Activated CD8-positive, alpha-beta T cell treated with anti-CD3 and anti-CD28 coated beads, Interleukin-2, amount 10 ng/mL, durations not matched to agents 7 days and 5 days (primary cell): Measurements from ENCODE around the gene RPRD2. TPM values are rescaled to one million over a fixed set of nuclear protein-coding genes. Genes with fewer than 3 reads are reported as not detected.
"Not testable (repeated sequence)": the region's sequence is repeated elsewhere in the genome, so short reads cannot be mapped to it uniquely, and the experiment has no call there.

Source experiments
- ATAC-seq: fragments of 150-1000 bp; cut with Tn5 transposase; one replicate; pipeline ENCODE4 v1.10.0; 2021; ENCODE audit warnings: moderate library complexity
- CTCF ChIA-PET: fragments of 350-600 bp; sonication (Branson Sonifier 250); formaldehyde crosslinking; loops from one replicate; lab custom pipeline; 2021; ENCODE audit warnings: antibody characterized with exemption; lab: Charles Lee
- POLR2A ChIA-PET: fragments of 350-600 bp; sonication (Branson Sonifier 250); formaldehyde crosslinking; loops from one replicate; lab custom pipeline; 2021; ENCODE audit warnings: antibody characterized with exemption; lab: Charles Lee
- DNase-seq: peaks from one replicate; pipeline ENCODE4 v3.0.0-alpha.2; 2020
- H3K27ac Mint-ChIP-seq: one replicate; pipeline ENCODE4 v1.8.0; 2021; ENCODE audit warnings: mild to moderate bottlenecking, mixed read lengths
- H3K27me3 Mint-ChIP-seq: one replicate; pipeline ENCODE4 v1.8.0; 2021; ENCODE audit warnings: low read depth, mixed read lengths
- H3K36me3 Mint-ChIP-seq: one replicate; pipeline ENCODE4 v1.8.0; 2021; ENCODE audit warnings: low read depth, mixed read lengths
- H3K4me1 Mint-ChIP-seq: one replicate; pipeline ENCODE4 v1.8.0; 2021; ENCODE audit warnings: low read depth, mixed read lengths
- H3K4me3 Mint-ChIP-seq: one replicate; pipeline ENCODE4 v1.8.0; 2021; ENCODE audit warnings: mild to moderate bottlenecking, mixed read lengths
- H3K9me3 Mint-ChIP-seq: one replicate; pipeline ENCODE4 v1.8.0; 2022; ENCODE audit warnings: mixed read lengths; ENCODE audit not compliant: insufficient read depth
- total RNA-seq, 2 experiments: library from RNA; stranded (reverse); gene quantifications; one replicate each; pipeline ENCODE4 v1.2.3, GENCODE V29; 2021

Gene RPRD2
- 10 to 100 TPM; 29.5 to 32.5 TPM for total RNA-seq

DNA sequence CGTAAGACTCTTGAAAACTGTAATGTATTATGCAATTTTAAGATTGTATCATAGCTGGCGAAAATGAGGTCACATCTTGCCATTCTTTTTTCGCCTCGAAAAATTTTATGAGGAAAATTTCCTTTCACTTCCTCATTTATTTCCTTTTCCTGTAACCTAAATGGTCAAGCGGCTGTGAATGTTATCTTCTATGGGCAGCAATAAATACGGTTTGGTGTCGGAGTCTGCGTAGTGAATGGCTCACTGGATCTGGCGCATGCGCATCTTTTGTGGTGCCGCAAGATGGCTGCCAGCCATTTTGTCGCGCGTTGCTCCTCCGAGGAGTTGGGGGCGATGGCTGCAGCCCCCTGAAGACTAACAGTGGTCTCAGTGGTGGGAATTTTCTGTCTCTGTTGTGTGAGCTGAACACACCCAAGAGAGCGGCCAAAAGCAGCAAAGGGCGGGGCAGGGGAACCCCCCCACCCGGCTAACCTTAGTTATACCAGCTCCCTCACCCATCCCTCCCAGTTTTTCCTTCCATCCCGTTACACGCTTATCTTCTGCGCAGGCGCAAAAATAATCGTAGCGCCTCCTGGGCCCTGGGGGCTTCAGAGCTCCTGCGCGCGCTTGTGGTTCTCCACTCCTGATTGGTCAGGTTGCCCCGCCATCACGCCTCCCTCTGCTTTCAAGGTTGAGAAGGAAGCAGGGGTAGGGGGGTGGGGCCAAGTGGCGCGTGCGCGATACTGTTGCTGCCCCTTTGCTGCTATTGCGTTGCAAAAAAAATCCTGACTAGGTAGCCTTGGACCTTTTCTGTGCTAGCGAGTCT is at the start of gene RPRD2:
Gene RPRD2 (plus strand): TSS at position 722 of the 805 bp plus-strand sequence. CDS start 568 bp downstream, outside the sequence.
- ChIA-PET POLR2A (interaction anchor here (0.6 to 2.1 kb wide), 18 partner anchors 8 to 794 kb away, joined by 3 to 12 read pairs (median 4); partner anchors contain the start of genes APH1A, ENSA and MCL1), CTCF (interaction anchor here (0.8 to 2.0 kb wide), 7 partner anchors 11 to 793 kb away, joined by 3 to 8 read pairs (median 3); partner anchors contain the start of gene TNFAIP8L2)
- Mint-ChIP-seq H3K4me3 (peak within 1 kb of the TSS; percentile 96), H3K27me3 (no peaks in the 10 kb centered on the region), H3K36me3 (peaks cover 27% of the 10 kb centered on the region), H3K4me1 (peaks cover 18% of the 10 kb centered on the region), H3K27ac (peak within 1 kb of the TSS; percentile 97), H3K9me3 (no peaks in the 10 kb centered on the region)
- ATAC-seq: peak; percentile 96
- DNase-seq: peak; percentile 100

- ATAC-seq, H3K4me1 Mint-ChIP-seq, DNase-seq, H3K4me3 Mint-ChIP-seq, H3K36me3 Mint-ChIP-seq, POLR2A ChIA-PET, H3K27ac Mint-ChIP-seq, H3K27me3 Mint-ChIP-seq, H3K9me3 Mint-ChIP-seq: not testable (repeated sequence)
- CTCF ChIA-PET: interaction anchor here (0.5 kb wide), 1 partner anchor 10 kb away, joined by 3 read pairs; no protein-coding TSS in a partner anchor
Measured at GRCh38 chr1:150314691-150315090, 49.3 kb upstream of the RPRD2 start.

- Mint-ChIP-seq H3K9me3 (no peaks in the 10 kb centered on the region), H3K36me3 (peaks cover 28% of the 10 kb centered on the region), H3K4me1 (peaks cover 27% of the 10 kb centered on the region), H3K4me3 (peak overlapping the region; percentile 100), H3K27ac (peak overlapping the region; percentile 100), H3K27me3 (no peaks in the 10 kb centered on the region)
- ChIA-PET POLR2A (interaction anchor here (0.6 to 0.7 kb wide), 2 partner anchors 30 to 112 kb away, joined by 3 read pairs; no protein-coding TSS in a partner anchor), CTCF (no interaction called here)
- ATAC-seq: no peak
- no peak for DNase-seq
Measured at GRCh38 chr1:150320667-150320978, 43.3 kb upstream of the RPRD2 start.

DNA sequence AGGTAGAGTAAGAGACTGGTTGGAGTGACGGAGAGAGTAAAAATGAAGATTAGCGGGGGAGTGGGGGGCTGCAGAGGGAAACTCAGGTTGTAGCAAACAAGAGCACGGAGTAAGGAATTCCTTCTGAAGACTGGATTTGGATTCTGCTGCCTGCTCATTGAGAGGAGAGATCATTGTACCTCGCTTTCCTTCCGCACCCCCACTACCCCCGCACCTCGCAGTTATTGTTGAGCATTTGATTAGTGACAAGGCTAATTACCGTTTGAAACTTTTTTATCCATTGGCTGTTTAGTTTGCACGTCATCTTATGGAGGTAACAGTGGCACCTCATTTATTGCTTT is 42.2 kb upstream of the RPRD2 start:
- Mint-ChIP-seq H3K27me3 (no peaks in the 10 kb centered on the region), H3K4me1 (peaks cover 32% of the 10 kb centered on the region), H3K27ac (peak overlapping the region; percentile 100), H3K36me3 (peaks cover 39% of the 10 kb centered on the region), H3K4me3 (peak overlapping the region; percentile 100), H3K9me3 (no peaks in the 10 kb centered on the region)
- CTCF ChIA-PET: interaction anchor here (2.6 kb wide), 1 partner anchor 66 kb away, joined by 22 read pairs; no protein-coding TSS in a partner anchor
- ATAC-seq (peak; percentile 4), DNase-seq (peak; percentile 22)
- POLR2A ChIA-PET: interaction anchor here (0.6 kb wide), 1 partner anchor 117 kb away, joined by 4 read pairs; no protein-coding TSS in a partner anchor

DNA sequence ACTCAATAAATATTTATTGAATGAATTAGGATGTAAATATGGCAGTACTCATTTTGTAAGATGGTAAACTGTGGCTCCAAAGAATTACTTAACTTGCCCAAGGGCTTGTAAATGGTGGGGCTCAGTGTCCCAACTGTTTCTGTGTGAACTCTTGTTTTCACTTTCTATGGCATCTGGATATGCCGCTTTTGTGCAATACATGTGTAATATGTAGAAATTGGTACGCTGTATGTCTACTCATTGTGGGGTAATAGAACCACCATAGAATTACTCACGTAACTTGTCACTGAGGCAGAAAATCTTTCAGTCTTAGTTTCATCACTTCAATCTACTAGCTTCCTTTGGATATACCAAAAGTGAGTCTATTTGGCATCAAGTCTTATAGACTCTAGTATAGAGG is 41.6 kb upstream of the RPRD2 start:
- POLR2A ChIA-PET: interaction anchor here (0.8 to 1.1 kb wide), 2 partner anchors 17 to 42 kb away, joined by 3 to 4 read pairs; partner anchors contain the start of gene RPRD2
- Mint-ChIP-seq H3K4me1 (peaks cover 32% of the 10 kb centered on the region), H3K9me3 (no peaks in the 10 kb centered on the region), H3K27ac (peak overlapping the region; percentile 100), H3K36me3 (peaks cover 42% of the 10 kb centered on the region), H3K4me3 (peak overlapping the region; percentile 100), H3K27me3 (no peaks in the 10 kb centered on the region)
- CTCF ChIA-PET: interaction anchor here (2.6 kb wide), 1 partner anchor 66 kb away, joined by 22 read pairs; no protein-coding TSS in a partner anchor
- DNase-seq: no peak
- ATAC-seq: no peak

- no peak overlapping the region for H3K27ac Mint-ChIP-seq
- ATAC-seq (no peak), DNase-seq (no peak)
- no peaks in the 10 kb centered on the region for H3K27me3 Mint-ChIP-seq
- ChIA-PET CTCF (interaction anchor here (1.4 kb wide), 1 partner anchor 9 kb away, joined by 4 read pairs; no protein-coding TSS in a partner anchor), POLR2A (no interaction called here)
- H3K4me3 Mint-ChIP-seq: no peak overlapping the region
- peaks cover 2% of the 10 kb centered on the region for H3K4me1 Mint-ChIP-seq
- no peaks in the 10 kb centered on the region for H3K9me3 Mint-ChIP-seq
- peaks cover 60% of the 10 kb centered on the region for H3K36me3 Mint-ChIP-seq
Measured at GRCh38 chr1:150332651-150333290, 31.2 kb upstream of the RPRD2 start.

DNA sequence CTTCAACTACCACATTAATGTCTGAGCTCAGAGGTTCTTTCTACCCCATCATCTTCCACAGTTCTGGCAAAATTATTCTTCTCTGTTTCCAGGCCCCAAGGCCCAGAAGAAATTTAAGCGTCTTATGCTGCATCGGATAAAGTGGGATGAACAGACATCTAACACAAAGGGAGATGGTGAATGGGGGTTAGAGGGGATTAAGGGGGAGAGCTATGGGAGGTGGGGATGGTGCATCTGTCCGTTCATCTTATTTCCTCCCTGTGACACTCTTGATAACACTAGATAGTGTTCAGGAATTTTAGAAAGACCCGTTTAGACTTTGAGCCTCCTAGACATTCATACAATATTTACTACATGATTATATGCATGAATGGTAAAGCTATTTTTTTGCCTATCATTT is 17.6 kb upstream of the RPRD2 start:
- ChIA-PET POLR2A (interaction anchor here (1.3 kb wide), 1 partner anchor 17 kb away, joined by 4 read pairs; the partner anchor contains the start of gene RPRD2), CTCF (interaction anchor here (0.9 to 1.4 kb wide), 2 partner anchors 49 to 60 kb away, joined by 3 read pairs; no protein-coding TSS in a partner anchor)
- no peak overlapping the region for H3K4me3 Mint-ChIP-seq
- no peaks in the 10 kb centered on the region for H3K27me3 Mint-ChIP-seq
- peaks cover 56% of the 10 kb centered on the region for H3K36me3 Mint-ChIP-seq
- H3K27ac Mint-ChIP-seq: no peak overlapping the region
- H3K9me3 Mint-ChIP-seq: no peaks in the 10 kb centered on the region
- ATAC-seq (no peak), DNase-seq (no peak)
- no peaks in the 10 kb centered on the region for H3K4me1 Mint-ChIP-seq

GRCh38 chr1:150352866-150353265 is 11.1 kb upstream of the RPRD2 start:
- no peak overlapping the region for H3K4me3 Mint-ChIP-seq
- H3K27ac Mint-ChIP-seq: no peak overlapping the region
- POLR2A ChIA-PET: no interaction called here
- no peaks in the 10 kb centered on the region for H3K9me3 Mint-ChIP-seq
- H3K36me3 Mint-ChIP-seq: peaks cover 43% of the 10 kb centered on the region
- ATAC-seq (no peak), DNase-seq (no peak)
- H3K27me3 Mint-ChIP-seq: no peaks in the 10 kb centered on the region
- CTCF ChIA-PET: no interaction called here
- H3K4me1 Mint-ChIP-seq: no peaks in the 10 kb centered on the region

DNA sequence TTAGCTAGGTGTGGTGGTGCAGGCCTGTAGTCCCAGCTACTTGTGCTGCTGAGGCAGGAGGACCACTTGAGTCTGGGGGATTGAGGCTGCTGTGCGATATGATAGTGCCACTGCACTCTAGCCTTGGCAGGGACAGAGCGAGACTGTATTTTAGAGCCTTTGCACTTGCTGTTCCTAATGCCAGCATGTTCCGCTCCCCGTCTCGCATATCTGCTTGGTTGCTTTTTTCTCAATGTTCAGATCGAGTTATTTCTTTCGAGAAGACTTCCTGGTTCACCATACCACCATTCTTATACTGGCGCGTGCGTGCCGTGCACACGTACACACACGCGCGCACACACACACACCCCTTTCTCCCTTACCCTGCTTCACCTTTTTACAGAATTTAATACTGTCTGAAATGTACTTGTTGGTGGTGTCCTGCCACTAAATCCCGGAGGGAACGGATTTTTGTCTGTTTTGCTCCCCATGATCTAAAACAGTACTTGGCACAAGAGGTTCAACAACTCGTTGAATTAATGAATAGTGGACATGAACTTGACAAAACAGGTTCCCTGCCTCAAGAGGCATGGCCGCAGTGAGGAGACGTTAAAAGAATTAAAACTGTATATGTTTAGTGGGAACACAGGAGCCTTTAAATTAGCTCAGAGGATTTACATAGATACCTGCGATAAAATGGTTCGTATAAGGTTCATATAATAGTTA is 1.1 kb upstream of the RPRD2 start:
- ChIA-PET CTCF (interaction anchor here (1.5 to 2.0 kb wide), 2 partner anchors 67 to 107 kb away, joined by 4 to 8 read pairs; no protein-coding TSS in a partner anchor), POLR2A (interaction anchor here (0.6 to 2.1 kb wide), 6 partner anchors 9 to 267 kb away, joined by 4 to 12 read pairs (median 6); partner anchors contain the start of genes ENSA and MCL1)
- peak overlapping the region; percentile 96 for H3K4me3 Mint-ChIP-seq
- H3K4me1 Mint-ChIP-seq: peaks cover 17% of the 10 kb centered on the region
- peak overlapping the region; percentile 97 for H3K27ac Mint-ChIP-seq
- DNase-seq (no peak), ATAC-seq (no peak)
- H3K36me3 Mint-ChIP-seq: peaks cover 28% of the 10 kb centered on the region
- H3K27me3 Mint-ChIP-seq: no peaks in the 10 kb centered on the region
- no peaks in the 10 kb centered on the region for H3K9me3 Mint-ChIP-seq

GRCh38 chr1:150364231-150365003 is 470 bp downstream of the RPRD2 start:
- Mint-ChIP-seq H3K36me3 (peaks cover 33% of the 10 kb centered on the region), H3K4me1 (peaks cover 24% of the 10 kb centered on the region), H3K4me3 (peak overlapping the region; percentile 96), H3K9me3 (no peaks in the 10 kb centered on the region), H3K27me3 (no peaks in the 10 kb centered on the region), H3K27ac (peak overlapping the region; percentile 97)
- DNase-seq (peak; percentile 80), ATAC-seq (peak; percentile 38)
- ChIA-PET CTCF (interaction anchor here (0.8 to 2.0 kb wide), 7 partner anchors 11 to 792 kb away, joined by 3 to 8 read pairs (median 3); partner anchors contain the start of gene TNFAIP8L2), POLR2A (interaction anchor here (0.5 to 2.1 kb wide), 20 partner anchors 7 to 919 kb away, joined by 3 to 12 read pairs (median 3); partner anchors contain the start of genes APH1A, ENSA and MCL1)
